ENCODE data around the gene PRKN.

Gene PRKN

DNA sequence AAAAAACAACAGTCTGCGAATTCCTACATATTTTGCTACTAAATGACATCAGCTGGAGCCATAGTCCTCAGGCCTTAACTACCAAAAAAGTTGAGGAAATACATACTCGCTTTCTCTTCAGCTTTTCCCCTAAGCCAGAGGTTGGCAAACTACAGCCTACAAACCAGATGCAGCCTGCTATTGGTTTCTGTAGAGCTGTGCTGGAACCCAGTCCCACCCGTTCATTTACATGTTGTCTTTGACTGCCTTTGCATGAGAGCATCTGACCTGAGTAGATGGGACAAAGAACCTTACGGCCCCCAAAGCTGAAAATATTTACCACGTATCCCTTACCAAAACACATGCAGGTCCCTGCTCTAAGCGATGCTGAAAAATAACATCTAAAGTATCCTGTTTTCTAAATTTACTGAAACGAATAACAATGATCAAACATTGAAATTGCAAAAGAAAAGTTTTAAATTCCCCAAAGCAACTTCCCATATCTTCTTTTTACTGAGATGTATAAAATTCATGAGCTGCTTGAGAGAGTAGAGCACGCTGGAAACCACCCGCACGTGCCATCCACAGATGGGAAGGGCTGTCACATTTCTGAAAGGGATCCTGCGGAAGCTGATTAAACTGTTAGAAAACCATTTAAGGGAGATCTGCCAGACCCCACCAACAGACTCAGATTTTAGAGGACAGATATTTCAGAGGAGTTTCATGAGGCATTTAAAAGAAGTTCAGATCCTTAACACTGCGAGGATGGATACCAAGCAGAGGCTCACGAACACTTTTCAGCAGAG, 124.1 kb downstream of the PRKN start:
- H4K20me1 ChIP-seq (ENCODE audit: insufficient read depth, low read length) = no peaks in the 10 kb centered on the region
- TF ChIP-seq, protein P1, sequence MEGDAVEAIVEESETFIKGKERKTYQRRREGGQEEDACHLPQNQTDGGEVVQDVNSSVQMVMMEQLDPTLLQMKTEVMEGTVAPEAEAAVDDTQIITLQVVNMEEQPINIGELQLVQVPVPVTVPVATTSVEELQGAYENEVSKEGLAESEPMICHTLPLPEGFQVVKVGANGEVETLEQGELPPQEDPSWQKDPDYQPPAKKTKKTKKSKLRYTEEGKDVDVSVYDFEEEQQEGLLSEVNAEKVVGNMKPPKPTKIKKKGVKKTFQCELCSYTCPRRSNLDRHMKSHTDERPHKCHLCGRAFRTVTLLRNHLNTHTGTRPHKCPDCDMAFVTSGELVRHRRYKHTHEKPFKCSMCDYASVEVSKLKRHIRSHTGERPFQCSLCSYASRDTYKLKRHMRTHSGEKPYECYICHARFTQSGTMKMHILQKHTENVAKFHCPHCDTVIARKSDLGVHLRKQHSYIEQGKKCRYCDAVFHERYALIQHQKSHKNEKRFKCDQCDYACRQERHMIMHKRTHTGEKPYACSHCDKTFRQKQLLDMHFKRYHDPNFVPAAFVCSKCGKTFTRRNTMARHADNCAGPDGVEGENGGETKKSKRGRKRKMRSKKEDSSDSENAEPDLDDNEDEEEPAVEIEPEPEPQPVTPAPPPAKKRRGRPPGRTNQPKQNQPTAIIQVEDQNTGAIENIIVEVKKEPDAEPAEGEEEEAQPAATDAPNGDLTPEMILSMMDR (IDR thresholded peaks at IDR 0.05; ENCODE audit: low read length) = no peak
- no peak for TF ChIP-seq EZH2 (IDR thresholded peaks at IDR 0.05; ENCODE audit: borderline replicate concordance, low read length)
- H3K9ac ChIP-seq (ENCODE audit: low read length) = no peak overlapping the region
- no peaks in the 10 kb centered on the region for H3K4me1 ChIP-seq (ENCODE audit: insufficient read depth, low read length, severe bottlenecking)
- no peaks in the 10 kb centered on the region for H3K36me3 ChIP-seq (ENCODE audit: insufficient read depth, low read length)
- H3K9me3 ChIP-seq (ENCODE audit: low read length) = no peaks in the 10 kb centered on the region
- no peak overlapping the region for H2AFZ ChIP-seq (ENCODE audit: low read length)
- no peaks in the 10 kb centered on the region for H3K27me3 ChIP-seq (ENCODE audit: insufficient read depth, low read length)
- no peaks in the 10 kb centered on the region for H3F3A ChIP-seq (ENCODE audit: insufficient read depth, low read length)
- no peaks in the 10 kb centered on the region for H3K79me2 ChIP-seq (ENCODE audit: insufficient read depth, low read length)
- no peak overlapping the region for H3K4me3 ChIP-seq (ENCODE audit: low read depth, low read length, poor library complexity, severe bottlenecking)
- H3K27ac ChIP-seq (ENCODE audit: low read depth, low read length, poor library complexity, severe bottlenecking) = no peak overlapping the region
- H3K9me2 ChIP-seq (ENCODE audit: low read depth, low read length) = no peaks in the 10 kb centered on the region
- H3K4me2 ChIP-seq (ENCODE audit: low read length) = no peak overlapping the region

DNA sequence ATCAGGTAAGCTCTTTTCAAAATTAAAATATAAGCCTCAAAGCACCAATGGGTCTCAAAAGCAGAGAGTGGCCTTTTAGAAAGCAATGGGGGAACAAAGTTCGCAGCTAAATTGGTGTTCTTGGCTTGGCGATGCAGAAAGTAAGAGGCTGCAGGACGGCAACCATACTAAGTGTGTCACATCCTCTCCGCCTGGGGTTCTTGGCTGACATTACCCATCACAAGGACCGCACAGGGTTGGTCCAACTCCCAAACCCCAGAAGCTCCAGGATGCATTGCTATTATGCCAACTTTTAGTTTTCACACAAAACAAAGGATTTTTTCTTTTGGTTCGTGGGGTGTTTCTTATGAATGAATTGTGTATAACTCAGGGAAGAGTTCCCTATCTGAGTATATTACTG, 124.8 kb downstream of the PRKN start:
- Histone ChIP-seq H3K79me2 (ENCODE audit: insufficient read depth, low read length) (no peaks in the 10 kb centered on the region), H4K20me1 (ENCODE audit: insufficient read depth, low read length) (no peaks in the 10 kb centered on the region), H3K4me3 (ENCODE audit: low read depth, low read length, poor library complexity, severe bottlenecking) (no peak overlapping the region), H3K9me2 (ENCODE audit: low read depth, low read length) (no peaks in the 10 kb centered on the region), H2AFZ (ENCODE audit: low read length) (no peak overlapping the region), H3K27me3 (ENCODE audit: insufficient read depth, low read length) (no peaks in the 10 kb centered on the region), H3K9me3 (ENCODE audit: low read length) (no peaks in the 10 kb centered on the region), H3K4me2 (ENCODE audit: low read length) (no peak overlapping the region), H3K36me3 (ENCODE audit: insufficient read depth, low read length) (no peaks in the 10 kb centered on the region), H3K4me1 (ENCODE audit: insufficient read depth, low read length, severe bottlenecking) (no peaks in the 10 kb centered on the region), H3F3A (ENCODE audit: insufficient read depth, low read length) (no peaks in the 10 kb centered on the region), H3K27ac (ENCODE audit: low read depth, low read length, poor library complexity, severe bottlenecking) (no peak overlapping the region), H3K9ac (ENCODE audit: low read length) (no peak overlapping the region)
- TF ChIP-seq, protein P1 (IDR thresholded peaks at IDR 0.05; ENCODE audit: low read length) = no peak
- no peak for TF ChIP-seq EZH2 (IDR thresholded peaks at IDR 0.05; ENCODE audit: borderline replicate concordance, low read length)

DNA sequence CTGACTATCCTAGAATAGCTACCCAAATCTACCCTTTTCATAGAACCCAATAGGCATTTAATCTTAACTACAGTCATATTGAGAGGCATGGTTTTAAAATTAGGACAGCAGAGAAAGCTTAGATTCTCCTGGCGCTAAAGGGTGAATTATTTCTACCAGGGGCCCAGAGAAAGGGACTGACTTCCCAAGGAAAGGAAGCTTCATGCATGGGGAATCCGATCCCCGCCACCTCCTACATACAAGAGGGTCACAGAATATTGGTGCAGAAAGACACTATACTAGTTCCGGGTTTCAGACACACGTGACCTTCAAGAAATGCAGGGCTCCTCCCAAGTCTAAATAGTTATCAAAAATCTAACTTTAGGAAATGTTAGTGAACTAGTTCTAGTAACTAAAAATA, 130.9 kb downstream of the PRKN start:
- Histone ChIP-seq H3K4me1 (ENCODE audit: insufficient read depth, low read length, severe bottlenecking) (no peaks in the 10 kb centered on the region), H3K27ac (ENCODE audit: low read depth, low read length, poor library complexity, severe bottlenecking) (no peak overlapping the region), H3K4me3 (ENCODE audit: low read depth, low read length, poor library complexity, severe bottlenecking) (no peak overlapping the region), H3K79me2 (ENCODE audit: insufficient read depth, low read length) (no peaks in the 10 kb centered on the region), H4K20me1 (ENCODE audit: insufficient read depth, low read length) (no peaks in the 10 kb centered on the region), H3F3A (ENCODE audit: insufficient read depth, low read length) (no peaks in the 10 kb centered on the region), H2AFZ (ENCODE audit: low read length) (no peak overlapping the region), H3K36me3 (ENCODE audit: insufficient read depth, low read length) (no peaks in the 10 kb centered on the region), H3K9me2 (ENCODE audit: low read depth, low read length) (no peaks in the 10 kb centered on the region), H3K9ac (ENCODE audit: low read length) (no peak overlapping the region), H3K27me3 (ENCODE audit: insufficient read depth, low read length) (no peaks in the 10 kb centered on the region), H3K9me3 (ENCODE audit: low read length) (no peaks in the 10 kb centered on the region), H3K4me2 (ENCODE audit: low read length) (no peak overlapping the region)
- TF ChIP-seq EZH2 (IDR thresholded peaks at IDR 0.05; ENCODE audit: borderline replicate concordance, low read length) = no peak

DNA sequence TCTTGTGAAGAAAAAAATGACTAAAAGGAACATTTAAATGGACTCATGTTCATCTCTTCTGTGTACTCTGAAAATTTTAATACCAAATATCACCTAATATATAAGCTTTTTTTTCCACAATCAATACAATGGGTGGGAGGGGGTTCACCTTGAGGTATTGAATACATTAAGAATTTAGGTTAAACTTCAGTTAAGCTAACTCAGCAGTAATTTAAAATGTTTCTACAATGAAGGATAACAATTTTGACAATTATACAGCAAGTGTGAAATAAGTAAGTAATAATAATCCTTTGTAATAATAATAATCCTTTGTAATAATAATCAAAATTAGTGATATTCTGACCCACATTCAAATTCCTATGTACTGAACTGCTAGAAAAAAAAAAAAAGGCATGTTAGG, 136.0 kb downstream of the PRKN start:
- H3K9me3 ChIP-seq (ENCODE audit: low read length) = no peaks in the 10 kb centered on the region
- H3K27ac ChIP-seq (ENCODE audit: low read depth, low read length, poor library complexity, severe bottlenecking) = no peak overlapping the region
- TF ChIP-seq EZH2 (IDR thresholded peaks at IDR 0.05; ENCODE audit: borderline replicate concordance, low read length) = no peak
- TF ChIP-seq, protein P1 (IDR thresholded peaks at IDR 0.05; ENCODE audit: low read length) = no peak
- H4K20me1 ChIP-seq (ENCODE audit: insufficient read depth, low read length) = no peaks in the 10 kb centered on the region
- no peaks in the 10 kb centered on the region for H3K27me3 ChIP-seq (ENCODE audit: insufficient read depth, low read length)
- no peak overlapping the region for H2AFZ ChIP-seq (ENCODE audit: low read length)
- no peaks in the 10 kb centered on the region for H3K36me3 ChIP-seq (ENCODE audit: insufficient read depth, low read length)
- H3K4me3 ChIP-seq (ENCODE audit: low read depth, low read length, poor library complexity, severe bottlenecking) = no peak overlapping the region
- no peak overlapping the region for H3K9ac ChIP-seq (ENCODE audit: low read length)
- H3F3A ChIP-seq (ENCODE audit: insufficient read depth, low read length) = no peaks in the 10 kb centered on the region
- H3K4me2 ChIP-seq (ENCODE audit: low read length) = no peak overlapping the region
- no peaks in the 10 kb centered on the region for H3K4me1 ChIP-seq (ENCODE audit: insufficient read depth, low read length, severe bottlenecking)
- H3K9me2 ChIP-seq (ENCODE audit: low read depth, low read length) = no peaks in the 10 kb centered on the region
- H3K79me2 ChIP-seq (ENCODE audit: insufficient read depth, low read length) = no peaks in the 10 kb centered on the region

All from OCI-LY1 (cell line).